ENCODE measurements around the gene GRB2.
A peak's percentile ranks its signal among the peaks of the same experiment; 100 is the strongest.

GRB2 gene

GRCh38 chr17:75394332-75394918 lies 11.1 kb downstream of the GRB2 start:
- TF ChIP-seq EP300 (IDR thresholded peaks at IDR 0.05; ENCODE audit: borderline replicate concordance), result 0 out of 2 replicates have a peak, but pooled peaks have one; percentile 3
- TF ChIP-seq NFIC (IDR thresholded peaks at IDR 0.05), result no peak
- TF ChIP-seq TAF1 (IDR thresholded peaks at IDR 0.05; ENCODE audit: low read depth), result no peak
- no peak for TF ChIP-seq ZBTB7A (IDR thresholded peaks at IDR 0.05; ENCODE audit: low read depth)
- TF ChIP-seq CEBPB (IDR thresholded peaks at IDR 0.05), result no peak

- TF ChIP-seq CREB1 (IDR thresholded peaks at IDR 0.05; ENCODE audit: low read depth) (no peak), TAF1 (IDR thresholded peaks at IDR 0.05; ENCODE audit: low read depth) (peak; percentile 82), TEAD4 (IDR thresholded peaks at IDR 0.05) (no peak), YY1 (IDR thresholded peaks at IDR 0.05; ENCODE audit: low read depth) (peak; percentile 36; the same call in 1 of the 2 replicates), TCF12 (IDR thresholded peaks at IDR 0.05; ENCODE audit: low read depth) (no peak; the same call in 1 of the 2 replicates), ZBTB7A (IDR thresholded peaks at IDR 0.05; ENCODE audit: low read depth) (peak; percentile 77), EP300 (IDR thresholded peaks at IDR 0.05; ENCODE audit: borderline replicate concordance) (0 out of 2 replicates have a peak, but pooled peaks have one; percentile 8), RAD21 (IDR thresholded peaks at IDR 0.05; ENCODE audit: low read depth) (no peak), REST (IDR thresholded peaks at IDR 0.05; ENCODE audit: low read depth) (no peak), FOXM1 (IDR thresholded peaks at IDR 0.05; ENCODE audit: borderline replicate concordance, low read depth) (peak; percentile 16; the same call in 1 of the 2 replicates), NFIC (IDR thresholded peaks at IDR 0.05) (peak; percentile 27; the same call in 1 of the 2 replicates), EGR1 (IDR thresholded peaks at IDR 0.05) (no peak), CEBPB (IDR thresholded peaks at IDR 0.05) (peak; percentile 27; the same call in 1 of the 2 replicates)
- TF ChIP-seq, protein P1, sequence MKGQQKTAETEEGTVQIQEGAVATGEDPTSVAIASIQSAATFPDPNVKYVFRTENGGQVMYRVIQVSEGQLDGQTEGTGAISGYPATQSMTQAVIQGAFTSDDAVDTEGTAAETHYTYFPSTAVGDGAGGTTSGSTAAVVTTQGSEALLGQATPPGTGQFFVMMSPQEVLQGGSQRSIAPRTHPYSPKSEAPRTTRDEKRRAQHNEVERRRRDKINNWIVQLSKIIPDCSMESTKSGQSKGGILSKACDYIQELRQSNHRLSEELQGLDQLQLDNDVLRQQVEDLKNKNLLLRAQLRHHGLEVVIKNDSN (IDR thresholded peaks at IDR 0.05), result peak; percentile 55; the same call in 1 of the 2 replicates
- TF ChIP-seq, protein P2, sequence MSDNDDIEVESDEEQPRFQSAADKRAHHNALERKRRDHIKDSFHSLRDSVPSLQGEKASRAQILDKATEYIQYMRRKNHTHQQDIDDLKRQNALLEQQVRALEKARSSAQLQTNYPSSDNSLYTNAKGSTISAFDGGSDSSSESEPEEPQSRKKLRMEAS (IDR thresholded peaks at IDR 0.05), result peak; percentile 77
These were observed 11.8 kb downstream of the GRB2 start for GRCh38 chr17:75393523-75394331.

GRCh38 chr17:75392559-75392958 lies 12.9 kb downstream of the GRB2 start:
- TF ChIP-seq YY1 (IDR thresholded peaks at IDR 0.05; ENCODE audit: low read depth) (no peak), RAD21 (IDR thresholded peaks at IDR 0.05; ENCODE audit: low read depth) (no peak)
- TF ChIP-seq, protein P1 (IDR thresholded peaks at IDR 0.05), result no peak
- TF ChIP-seq, protein P2 (IDR thresholded peaks at IDR 0.05), result no peak

GRCh38 chr17:75390982-75391381 lies 14.5 kb downstream of the GRB2 start:
- TF ChIP-seq CEBPB (IDR thresholded peaks at IDR 0.05) (no peak), RAD21 (IDR thresholded peaks at IDR 0.05; ENCODE audit: low read depth) (no peak), TEAD4 (IDR thresholded peaks at IDR 0.05) (no peak), YY1 (IDR thresholded peaks at IDR 0.05; ENCODE audit: low read depth) (no peak), NFIC (IDR thresholded peaks at IDR 0.05) (no peak), EP300 (IDR thresholded peaks at IDR 0.05; ENCODE audit: borderline replicate concordance) (no peak), REST (IDR thresholded peaks at IDR 0.05; ENCODE audit: low read depth) (no peak), TAF1 (IDR thresholded peaks at IDR 0.05; ENCODE audit: low read depth) (no peak), FOXM1 (IDR thresholded peaks at IDR 0.05; ENCODE audit: borderline replicate concordance, low read depth) (no peak), CREB1 (IDR thresholded peaks at IDR 0.05; ENCODE audit: low read depth) (no peak)
- TF ChIP-seq, protein P1 (IDR thresholded peaks at IDR 0.05), result no peak
- TF ChIP-seq, protein P2 (IDR thresholded peaks at IDR 0.05), result no peak
